Neural progenitor cell (in vitro differentiated cells): Measurements from ENCODE around the gene CREB3L2. TPM values are rescaled to one million over a fixed set of nuclear protein-coding genes. Genes with fewer than 3 reads are reported as not detected.
A peak's percentile ranks its signal among the peaks of the same experiment; 100 is the strongest.

Experiments
- DNase-seq: peaks from one replicate; pipeline ENCODE4 v3.0.0-alpha.2; 2016; ENCODE audit warnings: low spot score
- H2AFZ ChIP-seq: fragments of 200-600 bp; sonication (generic); replicated peaks from 2 replicates; pipeline ENCODE4 v1.6.1; 2016; ENCODE audit warnings: antibody characterized with exemption
- H3F3A ChIP-seq: fragments of 200-600 bp; sonication (generic); 2 replicates; pipeline ENCODE4 v1.6.1; 2016; ENCODE audit warnings: antibody characterized with exemption, low read depth
- H3K27ac ChIP-seq: fragments of 200-600 bp; sonication (generic); 2 replicates; pipeline ENCODE4 v1.5.1; 2016; ENCODE audit warnings: mild to moderate bottlenecking
- H3K27me3 ChIP-seq: fragments of 200-600 bp; sonication (generic); 2 replicates; pipeline ENCODE4 v1.6.1; 2016; ENCODE audit warnings: mild to moderate bottlenecking, moderate library complexity
- H3K36me3 ChIP-seq: fragments of 200-600 bp; sonication (generic); 2 replicates; pipeline ENCODE4 v1.5.1; 2016
- H3K4me1 ChIP-seq: fragments of 200-600 bp; sonication (generic); 2 replicates; pipeline ENCODE4 v1.6.1; 2016; ENCODE audit warnings: mixed run types
- H3K4me2 ChIP-seq: fragments of 200-600 bp; sonication (generic); 2 replicates; pipeline ENCODE4 v1.6.1; 2016
- H3K4me3 ChIP-seq: fragments of 200-600 bp; sonication (generic); 2 replicates; pipeline ENCODE4 v1.5.1; 2016
- H3K79me2 ChIP-seq: fragments of 200-600 bp; sonication (generic); 2 replicates; pipeline ENCODE4 v1.6.1; 2016; ENCODE audit warnings: low read depth
- H3K9ac ChIP-seq: fragments of 200-600 bp; sonication (generic); 2 replicates; pipeline ENCODE4 v1.6.1; 2016
- H3K9me3 ChIP-seq: fragments of 200-600 bp; sonication (generic); 2 replicates; pipeline ENCODE4 v1.5.1; 2016; ENCODE audit warnings: low read depth
- H4K20me1 ChIP-seq: fragments of 200-600 bp; sonication (generic); 2 replicates; pipeline ENCODE4 v1.6.1; 2016; ENCODE audit warnings: low read depth
- H3K27ac Mint-ChIP-seq: 3 replicates; pipeline ENCODE4 v1.8.0; 2021; ENCODE audit warnings: mixed read lengths
- H3K27me3 Mint-ChIP-seq: 2 replicates; pipeline ENCODE4 v1.8.0; 2022; ENCODE audit warnings: low read depth, mild to moderate bottlenecking, inconsistent platforms, moderate library complexity, mixed read lengths; ENCODE audit not compliant: insufficient read depth
- H3K36me3 Mint-ChIP-seq: 3 replicates; pipeline ENCODE4 v1.8.0; 2021; ENCODE audit warnings: mixed read lengths
- H3K4me1 Mint-ChIP-seq: 3 replicates; pipeline ENCODE4 v1.8.0; 2021; ENCODE audit warnings: mixed read lengths
- H3K4me3 Mint-ChIP-seq: 3 replicates; pipeline ENCODE4 v1.8.0; 2021; ENCODE audit warnings: mild to moderate bottlenecking, moderate library complexity, mixed read lengths
- H3K9me3 Mint-ChIP-seq: 3 replicates; pipeline ENCODE4 v1.8.0; 2020; ENCODE audit warnings: mixed read lengths
- EZH2 ChIP-seq: fragments of 200-600 bp; sonication (generic); IDR thresholded peaks from 2 replicates; pipeline ENCODE4 v1.6.1; 2017; ENCODE audit warnings: antibody characterized with exemption, mild to moderate bottlenecking, moderate library complexity
- EZH2phosphoT487 ChIP-seq: fragments of 200-600 bp; sonication (generic); IDR thresholded peaks from 2 replicates; pipeline ENCODE4 v1.6.1; 2017; ENCODE audit warnings: antibody characterized with exemption
- total RNA-seq: library from RNA; depleted of rRNA; stranded (reverse); fragments of >200 nt; gene quantifications from 2 replicates; pipeline ENCODE4 v1.2.3, GENCODE V29; 2015; ENCODE audit warnings: low replicate concordance
- TF ChIP-seq, protein P1 (sequence below): fragments of 200-600 bp; sonication (generic); IDR thresholded peaks from 2 replicates; pipeline ENCODE4 v1.5.1; 2017; ENCODE audit warnings: antibody characterized with exemption, mild to moderate bottlenecking

Gene CREB3L2
- total RNA-seq, 1 donor from 2014 or later, result 9.9 TPM

- Mint-ChIP-seq H3K27ac (no peak overlapping the region), H3K36me3 (no peaks in the 10 kb centered on the region), H3K4me3 (peak overlapping the region; percentile 82), H3K27me3 (peaks cover 34% of the 10 kb centered on the region), H3K4me1 (peaks cover 18% of the 10 kb centered on the region), H3K9me3 (no peaks in the 10 kb centered on the region)
- Histone ChIP-seq H3K9ac (no peak overlapping the region), H3K27me3 (peaks cover 60% of the 10 kb centered on the region), H2AFZ (no peak overlapping the region), H3F3A (peaks cover 8% of the 10 kb centered on the region), H3K4me3 (no peak overlapping the region), H4K20me1 (no peaks in the 10 kb centered on the region), H3K4me1 (no peaks in the 10 kb centered on the region), H3K36me3 (no peaks in the 10 kb centered on the region), H3K4me2 (no peak overlapping the region), H3K27ac (no peak overlapping the region), H3K79me2 (no peaks in the 10 kb centered on the region), H3K9me3 (no peaks in the 10 kb centered on the region)
- TF ChIP-seq EZH2, result no peak
- TF ChIP-seq, protein P1, sequence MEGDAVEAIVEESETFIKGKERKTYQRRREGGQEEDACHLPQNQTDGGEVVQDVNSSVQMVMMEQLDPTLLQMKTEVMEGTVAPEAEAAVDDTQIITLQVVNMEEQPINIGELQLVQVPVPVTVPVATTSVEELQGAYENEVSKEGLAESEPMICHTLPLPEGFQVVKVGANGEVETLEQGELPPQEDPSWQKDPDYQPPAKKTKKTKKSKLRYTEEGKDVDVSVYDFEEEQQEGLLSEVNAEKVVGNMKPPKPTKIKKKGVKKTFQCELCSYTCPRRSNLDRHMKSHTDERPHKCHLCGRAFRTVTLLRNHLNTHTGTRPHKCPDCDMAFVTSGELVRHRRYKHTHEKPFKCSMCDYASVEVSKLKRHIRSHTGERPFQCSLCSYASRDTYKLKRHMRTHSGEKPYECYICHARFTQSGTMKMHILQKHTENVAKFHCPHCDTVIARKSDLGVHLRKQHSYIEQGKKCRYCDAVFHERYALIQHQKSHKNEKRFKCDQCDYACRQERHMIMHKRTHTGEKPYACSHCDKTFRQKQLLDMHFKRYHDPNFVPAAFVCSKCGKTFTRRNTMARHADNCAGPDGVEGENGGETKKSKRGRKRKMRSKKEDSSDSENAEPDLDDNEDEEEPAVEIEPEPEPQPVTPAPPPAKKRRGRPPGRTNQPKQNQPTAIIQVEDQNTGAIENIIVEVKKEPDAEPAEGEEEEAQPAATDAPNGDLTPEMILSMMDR, result no peak
- no peak for DNase-seq
Observed at GRCh38 chr7:137848095-137848494, 153.8 kb downstream of the CREB3L2 start.

- no peak overlapping the region for H3K27ac ChIP-seq
- H3K36me3 Mint-ChIP-seq, result no peaks in the 10 kb centered on the region
- no peaks in the 10 kb centered on the region for H3K79me2 ChIP-seq
- H3K4me1 Mint-ChIP-seq, result peaks cover 18% of the 10 kb centered on the region
- H3K4me3 Mint-ChIP-seq, result peak overlapping the region; percentile 82
- H4K20me1 ChIP-seq, result no peaks in the 10 kb centered on the region
- H3K27me3 ChIP-seq, result peaks cover 60% of the 10 kb centered on the region
- peak overlapping the region; percentile 76 for H3K4me2 ChIP-seq
- H3F3A ChIP-seq, result peaks cover 8% of the 10 kb centered on the region
- peak; percentile 71 for DNase-seq
- H3K27ac Mint-ChIP-seq, result no peak overlapping the region
- peak overlapping the region; percentile 91 for H2AFZ ChIP-seq
- H3K36me3 ChIP-seq, result no peaks in the 10 kb centered on the region
- no peak overlapping the region for H3K9ac ChIP-seq
- TF ChIP-seq, protein P1, result no peak
- TF ChIP-seq EZH2 (peak; percentile 22), EZH2phosphoT487 (peak; percentile 50)
- H3K4me3 ChIP-seq, result peak overlapping the region; percentile 43
- H3K4me1 ChIP-seq, result no peaks in the 10 kb centered on the region
- H3K9me3 ChIP-seq, result no peaks in the 10 kb centered on the region
- peaks cover 34% of the 10 kb centered on the region for H3K27me3 Mint-ChIP-seq
- no peaks in the 10 kb centered on the region for H3K9me3 Mint-ChIP-seq
Observed at GRCh38 chr7:137847568-137848050, 154.3 kb downstream of the CREB3L2 start.

GRCh38 chr7:137846827-137847567 is 154.9 kb downstream of the CREB3L2 start, which contains the start of gene DGKI:
DGKI (minus strand) TSS chr7:137846974.
- Histone ChIP-seq H3K27ac (no peak within 1 kb of the TSS), H3K9me3 (no peaks in the 10 kb centered on the region), H3K27me3 (peaks cover 60% of the 10 kb centered on the region), H3K4me3 (peak within 1 kb of the TSS; percentile 44), H3K79me2 (no peaks in the 10 kb centered on the region), H3K4me2 (peak within 1 kb of the TSS; percentile 81), H3F3A (peaks cover 8% of the 10 kb centered on the region), H2AFZ (peak within 1 kb of the TSS; percentile 91), H3K36me3 (no peaks in the 10 kb centered on the region), H3K9ac (no peak within 1 kb of the TSS), H3K4me1 (no peaks in the 10 kb centered on the region), H4K20me1 (no peaks in the 10 kb centered on the region)
- Mint-ChIP-seq H3K4me3 (peak within 1 kb of the TSS; percentile 85), H3K9me3 (no peaks in the 10 kb centered on the region), H3K27ac (peak within 1 kb of the TSS; percentile 54), H3K4me1 (peaks cover 18% of the 10 kb centered on the region), H3K36me3 (no peaks in the 10 kb centered on the region), H3K27me3 (peaks cover 34% of the 10 kb centered on the region)
- TF ChIP-seq EZH2 (peak; percentile 72), EZH2phosphoT487 (peak; percentile 65)
- TF ChIP-seq, protein P1, result no peak
- peak; percentile 82 for DNase-seq
